ENCODE data around the gene KLHDC7B.
A peak's percentile ranks its signal among the peaks of the same experiment; 100 is the strongest.

KLHDC7B gene

DNA sequence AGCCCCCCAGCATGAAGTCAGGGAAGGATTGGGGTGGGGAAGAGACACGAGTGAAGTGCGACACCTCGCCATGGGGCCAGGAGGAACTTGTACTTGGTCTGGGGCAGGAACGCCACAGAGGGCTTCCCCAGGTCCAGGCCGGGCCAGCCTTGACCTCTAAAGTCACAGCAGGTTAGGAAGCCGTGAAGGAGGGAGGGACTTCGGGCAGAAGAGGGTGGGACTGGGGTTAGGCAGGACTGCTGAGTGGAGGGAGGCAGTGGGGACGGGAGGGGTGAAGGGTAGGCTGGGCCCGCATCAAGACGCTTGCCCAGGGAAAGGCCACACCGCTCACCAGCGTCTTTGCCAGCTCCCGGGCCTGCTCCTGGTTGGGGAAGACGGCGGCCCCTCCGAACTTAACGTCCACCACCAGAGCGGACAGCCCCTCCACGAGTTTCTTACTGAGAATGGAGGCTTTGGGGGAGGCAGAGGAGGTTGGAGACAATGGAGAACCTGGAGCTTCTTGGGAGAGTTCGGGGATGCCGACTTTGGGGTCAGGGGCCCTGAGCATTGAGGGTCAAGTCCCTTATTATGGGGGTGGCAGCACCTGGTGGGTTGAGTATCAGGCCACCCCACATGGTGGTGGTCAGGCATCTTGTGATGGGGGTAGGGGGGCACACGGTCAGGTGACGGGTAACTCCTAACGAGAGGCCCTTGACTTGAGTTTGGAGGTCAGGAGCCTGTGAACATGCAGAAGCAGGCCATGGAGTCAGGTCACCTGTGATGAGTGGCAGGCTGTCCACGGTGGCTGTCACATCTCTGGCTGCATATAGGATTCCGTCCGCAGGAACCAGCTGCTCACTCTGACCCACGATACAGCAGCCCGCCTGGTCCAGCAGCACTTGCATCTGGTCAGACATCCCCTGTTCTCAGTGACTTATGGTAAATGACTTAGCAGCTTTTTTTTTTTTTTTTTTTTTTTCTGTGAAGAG lies 18.6 kb upstream of the KLHDC7B start:
- peak overlapping the region; percentile 86 for H3K4me3 ChIP-seq
- TF ChIP-seq, protein P1, sequence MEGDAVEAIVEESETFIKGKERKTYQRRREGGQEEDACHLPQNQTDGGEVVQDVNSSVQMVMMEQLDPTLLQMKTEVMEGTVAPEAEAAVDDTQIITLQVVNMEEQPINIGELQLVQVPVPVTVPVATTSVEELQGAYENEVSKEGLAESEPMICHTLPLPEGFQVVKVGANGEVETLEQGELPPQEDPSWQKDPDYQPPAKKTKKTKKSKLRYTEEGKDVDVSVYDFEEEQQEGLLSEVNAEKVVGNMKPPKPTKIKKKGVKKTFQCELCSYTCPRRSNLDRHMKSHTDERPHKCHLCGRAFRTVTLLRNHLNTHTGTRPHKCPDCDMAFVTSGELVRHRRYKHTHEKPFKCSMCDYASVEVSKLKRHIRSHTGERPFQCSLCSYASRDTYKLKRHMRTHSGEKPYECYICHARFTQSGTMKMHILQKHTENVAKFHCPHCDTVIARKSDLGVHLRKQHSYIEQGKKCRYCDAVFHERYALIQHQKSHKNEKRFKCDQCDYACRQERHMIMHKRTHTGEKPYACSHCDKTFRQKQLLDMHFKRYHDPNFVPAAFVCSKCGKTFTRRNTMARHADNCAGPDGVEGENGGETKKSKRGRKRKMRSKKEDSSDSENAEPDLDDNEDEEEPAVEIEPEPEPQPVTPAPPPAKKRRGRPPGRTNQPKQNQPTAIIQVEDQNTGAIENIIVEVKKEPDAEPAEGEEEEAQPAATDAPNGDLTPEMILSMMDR (IDR thresholded peaks at IDR 0.05) = no peak
- H3K27ac ChIP-seq = peak overlapping the region; percentile 64 to 95
- peak; percentile 80 for DNase-seq (ENCODE audit: low spot score)

DNA sequence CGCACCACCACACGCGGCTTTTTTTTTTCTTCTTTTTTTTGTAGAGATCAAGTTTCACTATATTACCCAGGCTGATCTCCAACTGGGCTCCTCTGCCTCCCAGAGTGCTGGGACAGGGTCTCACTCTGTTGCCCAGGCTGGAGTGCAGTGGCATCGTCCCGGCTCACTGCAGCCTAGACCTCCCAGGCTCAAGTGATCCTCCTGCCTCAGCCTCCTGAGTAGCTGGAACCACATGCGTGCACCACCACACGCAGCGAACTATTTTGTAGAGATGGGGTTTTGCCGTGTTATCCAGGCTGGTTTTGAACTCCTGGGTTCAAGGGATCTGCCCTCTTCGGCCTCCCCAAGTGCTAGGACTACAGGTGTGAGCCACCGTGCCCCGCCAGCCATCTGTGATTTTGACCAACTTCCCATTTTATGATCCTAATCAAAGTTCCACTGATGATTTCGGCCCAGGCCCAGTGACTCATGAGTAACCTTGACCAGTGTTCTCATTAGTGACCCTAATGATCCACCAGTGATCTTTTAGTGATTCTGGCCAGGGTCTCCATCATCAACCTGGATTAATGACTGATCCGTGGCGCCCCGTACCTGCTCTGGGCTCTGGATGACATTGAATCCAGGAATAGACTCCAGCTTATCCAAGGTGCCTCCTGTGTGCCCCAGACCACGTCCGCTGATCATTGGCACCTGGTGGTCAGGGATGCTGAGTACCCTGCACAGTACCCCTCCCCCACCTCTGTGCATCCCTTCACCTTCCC lies 17.6 kb upstream of the KLHDC7B start:
- peak overlapping the region in 1 of 2 donors; percentile 98 for H3K27ac ChIP-seq
- peak overlapping the region; percentile 83 for H3K4me3 ChIP-seq
- DNase-seq (ENCODE audit: low spot score) = peak; percentile 73
- TF ChIP-seq, protein P1 (IDR thresholded peaks at IDR 0.05) = no peak

DNA sequence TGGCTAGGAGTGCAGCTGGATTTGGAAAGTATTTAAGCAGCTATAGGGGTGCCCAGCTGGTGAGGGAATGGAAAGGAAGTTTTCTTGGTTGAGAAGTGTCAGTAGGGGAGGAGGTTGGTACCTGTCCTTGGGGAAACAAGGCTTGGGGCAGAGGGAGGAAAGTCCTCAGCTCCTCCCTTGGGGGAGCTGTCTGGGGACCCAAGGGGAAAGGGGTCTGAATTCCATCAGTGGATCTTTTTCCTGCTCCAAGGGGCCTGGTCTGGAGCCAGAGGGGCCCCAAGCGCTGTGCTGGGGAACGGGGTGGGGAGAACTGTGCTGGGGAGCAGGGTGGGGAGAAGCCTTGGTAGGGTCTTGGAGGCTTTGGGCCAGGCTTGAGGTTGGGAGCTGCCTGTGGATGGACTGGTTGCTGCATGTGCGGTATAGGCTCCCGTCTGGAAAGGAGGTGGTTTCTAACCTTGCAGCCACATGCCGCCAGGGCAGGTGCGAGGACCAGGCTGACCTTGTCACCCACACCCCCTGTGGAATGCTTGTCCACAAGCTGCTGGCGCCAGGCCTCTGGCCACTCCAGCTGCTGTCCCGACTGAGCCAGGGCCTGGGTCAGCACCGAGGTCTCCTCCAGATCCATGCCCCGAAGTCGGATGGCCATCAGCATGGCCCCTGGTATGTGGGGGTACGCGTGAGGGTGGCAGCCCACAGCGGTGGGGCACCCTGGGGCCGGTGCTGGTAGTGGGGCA lies 16.9 kb upstream of the KLHDC7B start:
- TF ChIP-seq, protein P1 (IDR thresholded peaks at IDR 0.05) = no peak
- Histone ChIP-seq H3K4me3 (peak overlapping the region; percentile 83), H3K27ac (peak overlapping the region in 1 of 2 donors; percentile 98)
- peak; percentile 78 for DNase-seq (ENCODE audit: low spot score)

DNA sequence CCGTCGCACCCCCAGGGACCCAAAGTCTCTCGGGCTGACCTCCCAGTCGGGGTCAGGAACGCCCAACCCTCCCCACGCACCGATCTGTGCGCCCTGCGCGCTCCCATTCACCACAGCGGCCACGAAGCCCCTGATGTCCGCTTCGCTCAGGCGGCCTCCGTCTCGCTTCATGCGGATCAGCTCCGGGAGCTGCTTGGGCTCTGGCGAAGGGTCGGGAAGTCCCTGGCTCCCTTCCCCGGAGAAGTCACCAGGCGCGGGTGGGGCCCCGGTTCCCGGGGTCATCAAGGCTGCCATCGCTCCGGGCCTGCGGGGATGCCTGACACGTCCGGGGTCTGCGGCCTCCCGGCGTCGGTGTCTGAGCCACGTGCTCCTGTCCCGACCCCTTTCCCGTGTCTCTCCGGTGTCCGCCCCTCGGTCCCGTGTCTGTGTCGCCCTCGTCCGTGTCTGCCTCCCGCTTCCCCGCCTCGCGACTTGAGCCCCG lies 16.2 kb upstream of the KLHDC7B start:
- DNase-seq (ENCODE audit: low spot score) = peak; percentile 81
- Histone ChIP-seq H3K27ac (peak overlapping the region; percentile 66 to 98), H3K4me3 (peak overlapping the region; percentile 83)
- TF ChIP-seq, protein P1 (IDR thresholded peaks at IDR 0.05) = no peak

DNA sequence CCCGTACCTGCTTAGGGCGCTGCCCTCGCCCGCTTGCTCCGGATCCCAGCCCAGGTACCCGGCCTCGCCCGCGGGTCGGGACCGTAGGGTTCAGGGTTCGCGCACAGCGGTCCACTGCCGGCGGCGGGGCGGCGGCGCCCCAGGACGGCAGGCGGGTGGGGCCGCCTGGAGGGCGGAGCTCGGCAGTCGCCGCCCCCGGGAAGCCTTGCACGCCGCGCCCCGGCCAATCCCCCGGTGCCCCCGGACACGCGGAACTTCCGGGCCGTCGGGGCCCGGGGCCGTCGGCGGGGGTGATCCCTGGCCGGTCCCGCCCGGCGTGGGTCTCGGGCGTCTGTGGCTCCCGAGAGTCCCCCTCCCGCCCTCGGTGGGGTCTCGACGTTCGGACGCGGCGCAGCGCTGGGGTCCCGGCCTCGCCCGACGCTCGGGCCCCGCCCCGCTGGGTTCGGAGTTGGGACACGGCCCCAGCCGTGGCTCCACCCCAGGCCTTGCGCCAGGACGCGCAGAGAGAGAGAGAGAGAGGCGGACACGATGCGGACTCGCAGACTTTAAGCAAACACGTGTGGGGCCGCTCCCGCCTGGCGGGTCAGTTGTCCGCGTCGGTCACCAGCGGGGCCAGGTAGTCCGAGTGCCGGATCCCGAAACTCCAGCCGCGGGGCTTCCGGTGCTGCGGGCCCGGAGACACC lies 15.7 kb upstream of the KLHDC7B start, which contains the start of gene TYMP:
TSS of gene TYMP (minus strand) at position 116 of the 683 bp plus-strand sequence. CDS start 303 bp downstream, outside the sequence.
- H3K4me3 ChIP-seq = peak within 1 kb of the TSS; percentile 83
- TF ChIP-seq, protein P1 (IDR thresholded peaks at IDR 0.05) = no peak
- DNase-seq (ENCODE audit: low spot score) = peak; percentile 87
- H3K27ac ChIP-seq = peak within 1 kb of the TSS; percentile 66 to 98

DNA sequence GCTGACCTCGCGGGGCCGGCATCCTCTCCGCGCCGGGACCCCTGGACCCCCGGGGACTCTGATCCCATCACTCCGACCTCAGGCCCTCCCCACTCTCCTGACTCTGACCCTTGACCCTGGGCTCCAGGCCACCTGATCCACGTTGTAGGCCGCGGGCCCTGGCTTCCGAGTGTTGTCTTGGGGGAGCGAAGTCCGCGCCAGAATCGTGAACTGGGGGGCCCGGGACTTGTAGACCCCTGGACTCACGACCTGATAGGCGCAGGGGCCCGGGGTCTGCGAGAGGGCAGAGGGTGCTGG lies 15.2 kb upstream of the KLHDC7B start:
- H3K27ac ChIP-seq = peak overlapping the region; percentile 66 to 98
- TF ChIP-seq, protein P1 (IDR thresholded peaks at IDR 0.05) = no peak
- peak; percentile 90 for DNase-seq (ENCODE audit: low spot score)
- H3K4me3 ChIP-seq = peak overlapping the region; percentile 83

Data from coronary artery (tissue), 2 donors.